GM12875 (cell line): ENCODE data around the gene APBB2.

Experiments used
- H3K4me3 ChIP-seq: one replicate; pipeline ENCODE4 v1.5.1; 2011; ENCODE audit warnings: low read depth, low read length, control low read depth
- TF ChIP-seq, protein P1 (sequence below): IDR thresholded peaks from 2 replicates; pipeline ENCODE4 v1.5.1; 2011; ENCODE audit warnings: low read depth, mild to moderate bottlenecking, control low read depth, inconsistent platforms, low read length, moderate library complexity, borderline replicate concordance; ENCODE audit not compliant: insufficient read depth

Gene APBB2

DNA sequence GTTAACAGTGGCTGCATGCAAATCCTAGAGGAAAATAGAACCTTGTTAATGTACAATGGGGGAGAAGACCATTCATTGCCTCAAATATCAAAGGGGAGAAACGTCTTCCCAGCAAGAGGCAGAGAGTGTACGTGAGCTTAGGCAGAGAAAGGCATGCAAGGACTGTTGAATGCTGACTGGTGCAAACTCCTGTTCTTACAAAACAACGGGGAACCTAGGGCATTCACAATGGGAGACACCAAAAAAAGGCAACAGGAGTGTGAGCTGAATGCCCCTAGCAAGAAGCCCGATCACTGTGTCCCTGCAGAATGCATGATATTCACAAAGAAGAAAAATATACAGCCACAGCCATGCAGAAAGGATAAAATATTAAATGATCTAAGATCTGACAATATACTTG, 279.7 kb downstream of the APBB2 start:
- no peak overlapping the region for H3K4me3 ChIP-seq
- TF ChIP-seq, protein P1, sequence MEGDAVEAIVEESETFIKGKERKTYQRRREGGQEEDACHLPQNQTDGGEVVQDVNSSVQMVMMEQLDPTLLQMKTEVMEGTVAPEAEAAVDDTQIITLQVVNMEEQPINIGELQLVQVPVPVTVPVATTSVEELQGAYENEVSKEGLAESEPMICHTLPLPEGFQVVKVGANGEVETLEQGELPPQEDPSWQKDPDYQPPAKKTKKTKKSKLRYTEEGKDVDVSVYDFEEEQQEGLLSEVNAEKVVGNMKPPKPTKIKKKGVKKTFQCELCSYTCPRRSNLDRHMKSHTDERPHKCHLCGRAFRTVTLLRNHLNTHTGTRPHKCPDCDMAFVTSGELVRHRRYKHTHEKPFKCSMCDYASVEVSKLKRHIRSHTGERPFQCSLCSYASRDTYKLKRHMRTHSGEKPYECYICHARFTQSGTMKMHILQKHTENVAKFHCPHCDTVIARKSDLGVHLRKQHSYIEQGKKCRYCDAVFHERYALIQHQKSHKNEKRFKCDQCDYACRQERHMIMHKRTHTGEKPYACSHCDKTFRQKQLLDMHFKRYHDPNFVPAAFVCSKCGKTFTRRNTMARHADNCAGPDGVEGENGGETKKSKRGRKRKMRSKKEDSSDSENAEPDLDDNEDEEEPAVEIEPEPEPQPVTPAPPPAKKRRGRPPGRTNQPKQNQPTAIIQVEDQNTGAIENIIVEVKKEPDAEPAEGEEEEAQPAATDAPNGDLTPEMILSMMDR: no peak

DNA sequence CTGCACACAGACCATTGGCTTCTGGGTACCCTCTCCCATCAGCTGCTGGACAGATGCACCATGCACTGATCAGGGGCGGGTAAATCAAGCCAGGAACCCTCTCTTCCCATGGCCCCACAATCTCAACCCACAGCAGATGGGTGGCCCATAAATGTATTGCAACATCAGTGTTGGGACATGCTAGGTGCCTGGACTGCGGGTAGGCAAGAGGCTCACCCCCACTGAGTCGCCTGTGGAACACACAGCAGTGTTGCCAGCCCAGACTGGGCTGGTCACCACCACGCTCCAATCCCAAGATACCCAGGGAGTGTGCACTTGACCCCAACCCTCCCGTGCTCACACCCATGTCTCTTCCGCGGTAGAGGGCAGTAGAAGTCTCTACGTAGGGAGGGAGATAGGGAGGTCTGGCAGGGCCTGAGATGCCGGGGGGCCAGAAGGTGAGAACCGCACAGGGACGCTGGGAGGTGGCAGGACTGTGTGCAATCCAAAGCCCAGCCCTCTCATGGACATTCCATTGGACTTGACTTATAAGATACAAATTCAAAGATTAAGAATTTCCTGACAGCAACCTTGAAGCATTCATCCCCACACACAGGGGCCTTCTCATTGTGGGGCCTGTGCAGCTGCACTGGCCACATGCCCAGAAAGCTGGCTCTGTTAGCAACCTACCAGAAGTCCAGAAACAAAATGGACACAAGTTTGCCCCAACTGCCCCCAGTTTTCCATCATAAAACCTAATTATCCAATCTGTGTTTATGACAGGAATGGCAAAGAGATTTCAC, 280.9 kb downstream of the APBB2 start:
- TF ChIP-seq, protein P1: no peak
- H3K4me3 ChIP-seq: no peak overlapping the region

DNA sequence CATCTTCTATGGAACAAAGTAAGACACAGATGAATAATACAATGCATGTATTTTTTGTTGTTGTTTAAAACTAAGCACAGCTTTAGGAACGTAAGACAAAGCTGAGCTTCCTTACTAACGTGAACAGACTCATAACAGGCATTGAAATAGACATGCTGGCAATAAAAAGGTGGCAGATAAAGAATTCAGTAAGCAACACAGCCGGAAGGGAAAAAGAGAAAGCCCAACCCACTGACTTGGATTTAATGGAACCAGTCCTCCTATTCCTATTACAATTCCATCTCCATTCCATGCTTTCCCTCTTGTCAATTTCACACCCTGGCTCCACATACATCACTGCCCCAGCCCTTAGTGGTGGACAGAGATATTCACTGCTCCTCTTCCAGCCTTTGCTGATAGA, 282.5 kb downstream of the APBB2 start:
- no peak overlapping the region for H3K4me3 ChIP-seq
- TF ChIP-seq, protein P1: no peak

DNA sequence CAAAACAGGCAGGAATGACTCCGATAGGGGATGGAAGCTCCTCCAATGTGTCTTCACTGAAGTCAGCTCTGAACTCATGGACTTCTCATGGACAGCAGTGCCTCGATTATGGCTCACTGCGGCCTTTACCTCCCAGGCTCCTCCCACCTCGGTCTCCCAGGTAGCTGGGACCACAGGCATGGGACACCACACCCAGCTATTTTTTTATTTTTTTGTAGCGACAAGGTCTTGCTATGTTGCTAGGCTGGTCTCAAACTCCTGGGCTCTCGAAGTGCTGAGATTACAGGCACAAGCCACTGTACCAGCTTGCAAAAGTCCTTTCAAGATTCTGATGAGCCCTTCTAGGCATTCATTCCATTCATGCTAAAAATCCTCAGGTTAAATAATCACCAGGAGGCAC, 283.1 kb downstream of the APBB2 start:
- H3K4me3 ChIP-seq: no peak overlapping the region
- TF ChIP-seq, protein P1: no peak

DNA sequence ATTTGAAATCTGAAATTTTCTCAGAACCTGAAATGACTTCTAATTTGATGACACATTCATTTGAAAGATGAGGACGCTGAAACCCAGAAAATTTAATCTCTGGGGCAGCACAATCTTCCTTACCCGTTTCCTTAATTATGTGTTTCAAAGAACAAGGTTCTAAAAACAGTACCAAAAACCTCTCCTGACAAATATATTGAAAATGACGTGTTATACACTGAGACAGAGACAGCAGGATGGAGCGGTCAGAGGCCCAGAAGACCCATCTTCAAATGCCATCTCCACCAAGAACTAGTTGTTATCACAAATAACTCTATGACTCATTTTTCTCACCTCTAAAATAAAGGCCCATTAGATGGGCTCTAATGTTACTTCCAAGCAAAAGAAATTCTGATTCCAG, 287.3 kb downstream of the APBB2 start:
- TF ChIP-seq, protein P1: no peak
- no peak overlapping the region for H3K4me3 ChIP-seq

DNA sequence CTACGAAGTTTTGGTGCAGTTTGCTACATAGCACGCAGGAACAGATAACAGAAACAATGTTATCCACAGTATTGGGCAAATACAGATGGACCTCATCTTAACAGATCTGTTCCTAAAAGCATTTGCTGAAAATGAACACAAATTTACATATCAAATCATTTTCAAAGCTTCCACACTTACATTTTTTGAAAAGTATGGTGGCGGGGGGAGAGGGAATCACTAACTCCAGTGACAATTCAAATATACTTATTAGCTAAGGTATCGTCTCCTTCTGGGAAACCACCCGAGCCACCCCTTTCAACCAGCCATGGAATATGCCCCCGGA, 289.6 kb downstream of the APBB2 start:
- TF ChIP-seq, protein P1: no peak
- H3K4me3 ChIP-seq: no peak overlapping the region

DNA sequence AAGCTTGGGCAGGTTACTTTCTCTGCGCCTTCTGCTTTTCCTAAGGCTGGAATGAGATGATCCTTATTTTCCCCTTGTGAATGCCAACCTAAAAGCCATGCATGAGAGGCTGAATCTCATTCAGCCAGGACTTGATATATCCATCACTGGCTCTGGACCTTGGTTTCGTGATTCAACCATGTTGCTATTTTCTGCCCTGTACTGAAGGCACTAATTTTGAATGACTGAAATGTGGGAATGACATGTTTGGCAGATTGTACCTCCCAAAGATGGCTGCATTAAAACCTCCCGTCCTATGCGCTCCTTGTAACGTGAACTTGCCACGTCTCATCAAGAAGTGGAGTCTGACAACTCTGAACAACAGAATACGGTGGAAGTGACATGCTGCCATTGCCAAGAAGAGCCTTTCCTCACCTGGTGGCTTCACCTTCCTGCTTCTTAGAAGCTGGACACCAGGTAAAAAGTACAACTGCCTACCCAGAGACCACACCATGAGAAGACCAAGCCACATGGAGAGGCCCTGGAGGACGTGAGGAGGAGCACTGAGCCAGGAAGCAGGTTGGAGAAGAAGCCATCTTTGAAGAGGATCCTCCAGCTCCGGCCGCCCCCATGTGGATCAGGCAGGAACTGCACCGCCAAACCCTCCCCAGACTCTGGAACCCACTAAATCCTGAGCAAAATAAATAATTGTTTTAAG, 290.1 kb downstream of the APBB2 start:
- no peak overlapping the region for H3K4me3 ChIP-seq
- TF ChIP-seq, protein P1: peak; percentile 90
